Right cardiac atrium (tissue), 5 donors: Measurements from ENCODE around the gene EYA2. TPM values are rescaled to one million over a fixed set of nuclear protein-coding genes. Genes with fewer than 3 reads are reported as not detected.

ENCODE experiments used
- ATAC-seq, 2 donors: fragments of 200-7000 bp; cut with Tn5 transposase; one replicate each; pipeline versions ENCODE4 v1.8.0 to v1.9.1; 2020; ENCODE audit warnings: moderate library complexity in 2 of 2, mild to moderate bottlenecking in 1 of 2
- DNase-seq, 3 donors: peaks; one replicate each; pipeline ENCODE4 v3.0.0-alpha.2; 2020
- H3K27ac ChIP-seq: one replicate; pipeline ENCODE4 v1.5.1; 2013; ENCODE audit warnings: mild to moderate bottlenecking, low read length, control low read depth, moderate library complexity
- H3K27me3 ChIP-seq: one replicate; pipeline ENCODE4 v1.6.1; 2013; ENCODE audit not compliant: control insufficient read depth, insufficient read depth
- H3K4me1 ChIP-seq: one replicate; pipeline ENCODE4 v1.6.1; 2013; ENCODE audit warnings: low read length; ENCODE audit not compliant: control insufficient read depth, insufficient read depth
- H3K4me3 ChIP-seq: one replicate; pipeline ENCODE4 v1.5.1; 2013; ENCODE audit warnings: low read length, control low read depth
- H3K9me3 ChIP-seq: one replicate; pipeline ENCODE4 v1.6.1; 2013; ENCODE audit warnings: low read length; ENCODE audit not compliant: control insufficient read depth
- WGBS: extraction: QIAGEN DNeasy Blood & Tissue Kit; methylation state at CpG from one replicate; pipeline ENCODE4 v1.1.7; 2013; 5-methylcytosine and 5-hydroxymethylcytosine counted together
- intact Hi-C, 4 donors: fragments of 100-400 bp; cut with DNase I; formaldehyde crosslinking; loops; one replicate each; pipeline versions ENCODE4 v1.11.0 to v1.14.0; 2022 to 2023
- polyA plus RNA-seq: library from polyadenylated mRNA; stranded (reverse); fragments of 200-250 nt; gene quantifications from one replicate; pipeline ENCODE4 v1.2.3, GENCODE V29; 2013
- total RNA-seq, 4 donors: library from RNA; stranded (reverse); fragmentation: NEBNext Ultra II Directional; extraction: Animal tissue kit (Norgen Biotek cat#: 25700); gene quantifications; one replicate each; pipeline ENCODE4 v1.2.1, GENCODE V29; 2021
- donor health status: healthy with polysubstance abuse.
- donor health status: DM: no; HTN: yes; CAD: no.
- donor health status: DM: no; HTN: no; CAD: no.
- donor health status: DM: no; HTN: yes; CAD: no; lungs with severe emphysema.
- donor health status: DM: yes; HTN: yes; CAD: no.

The EYA2 gene
- total and polyA plus RNA-seq, 5 donors, result 1.6 to 3.7 (median 3.4) TPM

DNA sequence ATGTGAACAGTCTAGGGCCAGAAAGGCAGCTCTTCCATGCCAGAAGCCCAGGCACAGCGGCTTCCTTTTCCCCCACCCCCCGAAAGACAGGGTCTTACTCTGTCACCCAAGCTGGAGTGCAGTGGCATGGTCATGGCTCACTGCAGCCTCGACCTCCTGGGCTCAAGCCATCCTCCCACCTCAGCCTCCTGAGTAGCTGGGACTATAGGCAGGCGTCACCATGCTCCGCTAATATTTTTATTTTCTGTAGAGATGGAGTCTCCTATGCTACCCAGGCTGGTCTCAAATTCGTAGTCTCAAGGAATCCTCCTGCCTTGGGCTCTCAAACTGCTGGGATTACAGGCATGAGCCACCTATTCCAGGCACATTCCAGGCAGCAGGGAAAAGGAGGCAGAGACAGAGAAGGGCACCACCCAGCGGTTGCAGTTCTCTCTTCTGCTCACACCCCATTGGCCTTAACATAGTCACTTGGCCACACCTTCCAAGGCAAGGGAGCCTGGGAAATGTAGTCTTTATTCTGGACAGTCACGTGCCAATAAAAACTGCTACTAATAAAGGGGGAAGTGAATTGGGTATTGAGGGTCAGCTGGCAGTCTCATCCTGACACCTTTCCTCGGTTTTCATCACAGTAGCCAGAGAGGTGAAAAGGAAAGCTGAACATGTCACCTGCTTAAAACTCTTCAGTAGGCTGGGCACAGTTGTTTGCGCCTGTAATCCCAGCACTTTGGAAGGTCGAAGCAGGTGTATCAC lies 255.9 kb downstream of the EYA2 start:
- DNase-seq (peak; percentile 60 to 80 (median 72)), ATAC-seq (peak; percentile 82 to 95)
- WGBS, result 63% methylated on average over 11 of the region's 11 CpGs
- Histone ChIP-seq H3K27me3 (no peaks in the 10 kb centered on the region), H3K9me3 (no peaks in the 10 kb centered on the region), H3K27ac (no peak overlapping the region), H3K4me3 (no peak overlapping the region), H3K4me1 (no peaks in the 10 kb centered on the region)
- intact Hi-C loops, result loop anchor here in 3 of 4 donors (5.0 to 10.0 kb wide), 3 partner anchors 383 to 398 kb away; no protein-coding TSS in a partner anchor

DNA sequence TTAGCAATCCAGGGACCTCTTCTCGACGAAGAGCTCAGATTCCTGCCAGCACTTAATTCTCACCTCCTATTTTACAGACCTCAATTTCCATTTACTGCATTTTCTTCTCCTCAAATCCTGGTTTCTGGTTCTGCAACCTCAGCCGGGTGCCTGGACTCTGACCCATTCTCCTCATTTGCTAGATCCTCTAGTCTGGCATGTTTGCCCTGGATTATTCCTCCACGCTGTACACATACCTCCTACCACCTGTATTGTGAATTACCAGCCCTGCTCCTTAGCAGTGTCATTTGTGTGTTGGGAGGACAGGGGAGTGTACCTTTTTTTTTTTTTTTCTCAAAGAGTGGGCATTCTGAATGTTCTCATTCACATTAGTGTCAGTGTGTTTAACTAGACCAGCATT lies 257.4 kb downstream of the EYA2 start:
- no peak for DNase-seq
- no peak overlapping the region for H3K4me3 ChIP-seq
- H3K4me1 ChIP-seq, result no peaks in the 10 kb centered on the region
- 72% methylated on average over 4 of the region's 4 CpGs for WGBS
- ATAC-seq, result no peak
- no peaks in the 10 kb centered on the region for H3K27me3 ChIP-seq
- no peaks in the 10 kb centered on the region for H3K9me3 ChIP-seq
- no peak overlapping the region for H3K27ac ChIP-seq
- intact Hi-C loops, result loop anchor here in 3 of 4 donors (5.0 to 10.0 kb wide), 3 partner anchors 385 to 400 kb away; no protein-coding TSS in a partner anchor

GRCh38 chr20:47154089-47154488 lies 259.4 kb downstream of the EYA2 start:
- Histone ChIP-seq H3K27me3 (no peaks in the 10 kb centered on the region), H3K4me3 (no peak overlapping the region), H3K9me3 (no peaks in the 10 kb centered on the region), H3K4me1 (no peaks in the 10 kb centered on the region), H3K27ac (no peak overlapping the region)
- WGBS, result 95% methylated on average over 2 of the region's 2 CpGs
- no peak for ATAC-seq
- intact Hi-C loops, result loop anchor here in 3 of 4 donors (5.0 to 10.0 kb wide), 3 partner anchors 387 to 402 kb away; no protein-coding TSS in a partner anchor
- DNase-seq, result no peak

DNA sequence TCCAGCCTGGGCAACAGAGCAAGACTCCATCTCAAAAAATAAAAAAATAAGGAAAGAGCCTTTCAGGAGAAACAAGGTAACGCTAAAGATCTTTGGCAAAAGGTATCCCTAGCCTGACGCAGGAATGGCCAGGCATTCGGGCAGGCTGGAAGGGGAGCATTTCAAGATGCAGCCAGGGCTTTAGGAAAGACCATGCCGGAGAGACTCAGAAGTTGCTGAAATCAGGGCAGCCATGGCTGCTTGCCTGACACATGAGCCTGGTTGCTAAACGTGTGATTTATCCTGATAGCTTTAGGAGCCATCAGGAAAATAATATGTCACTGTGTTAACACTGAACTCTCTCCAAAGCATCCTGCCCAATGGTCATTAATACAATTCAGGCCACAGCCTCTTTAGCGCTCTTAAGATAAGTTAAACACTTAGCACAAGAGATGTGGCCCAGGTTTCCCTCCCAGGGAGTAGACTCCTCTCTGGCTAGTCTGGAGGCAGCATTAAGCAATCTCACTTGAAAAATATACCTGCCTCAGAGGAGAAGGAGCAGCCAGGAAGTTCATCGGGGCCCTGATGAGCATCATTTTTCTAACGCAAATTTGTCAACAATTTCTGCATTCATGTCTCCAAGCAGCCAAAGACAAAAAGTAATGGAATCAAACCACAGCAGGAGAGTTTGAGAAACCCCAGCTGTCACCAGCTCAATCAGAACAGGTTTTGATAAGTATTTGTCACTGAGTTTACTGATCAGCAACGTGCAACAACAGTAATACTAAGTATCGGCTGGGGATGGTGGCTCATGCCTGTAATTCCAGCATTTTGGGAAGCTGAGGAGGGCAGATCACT lies 261.9 kb downstream of the EYA2 start:
- WGBS, result 55% methylated on average over 10 of the region's 10 CpGs
- H3K4me1 ChIP-seq, result no peaks in the 10 kb centered on the region
- no peaks in the 10 kb centered on the region for H3K9me3 ChIP-seq

DNA sequence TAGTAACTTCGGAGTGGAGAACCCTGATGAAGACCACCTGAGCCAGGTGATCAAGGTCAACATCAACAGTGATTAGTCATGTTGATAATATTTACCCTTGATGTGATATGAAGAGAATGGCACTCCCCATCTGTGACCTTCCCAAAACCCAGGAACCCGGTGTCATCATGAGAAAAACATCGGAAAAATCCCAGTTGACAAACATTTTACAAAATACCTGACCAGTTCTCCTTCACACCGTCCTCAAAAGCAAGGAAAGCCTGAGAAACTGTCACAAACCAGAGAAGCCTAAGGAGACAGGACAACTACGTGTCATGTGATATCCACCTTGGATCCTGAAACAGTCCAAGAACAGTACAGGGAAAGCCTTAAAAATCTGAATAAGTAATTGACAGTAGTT lies 264.5 kb downstream of the EYA2 start:
- H3K9me3 ChIP-seq, result no peaks in the 10 kb centered on the region
- no peaks in the 10 kb centered on the region for H3K27me3 ChIP-seq
- WGBS, result 86% methylated on average over 5 of the region's 5 CpGs
- no peak overlapping the region for H3K4me3 ChIP-seq
- intact Hi-C loops, result loop anchor here in 1 of 4 donors (10.0 kb wide), 1 partner anchor 404 kb away; no protein-coding TSS in a partner anchor
- DNase-seq, result no peak
- H3K4me1 ChIP-seq, result no peaks in the 10 kb centered on the region
- no peak overlapping the region for H3K27ac ChIP-seq
- no peak for ATAC-seq

More for the DNA sequence above, 261.9 kb downstream of the EYA2 start:
- Histone ChIP-seq H3K27me3 (no peaks in the 10 kb centered on the region), H3K4me3 (no peak overlapping the region), H3K27ac (no peak overlapping the region)
- DNase-seq (no peak), ATAC-seq (no peak)
- intact Hi-C loops, result loop anchor here in 1 of 4 donors (10.0 kb wide), 1 partner anchor 402 kb away; no protein-coding TSS in a partner anchor

GRCh38 chr20:47160240-47160639 lies 265.6 kb downstream of the EYA2 start:
- H3K4me3 ChIP-seq, result no peak overlapping the region
- WGBS, result 94% methylated on average over 7 of the region's 7 CpGs
- H3K27me3 ChIP-seq, result no peaks in the 10 kb centered on the region
- H3K9me3 ChIP-seq, result no peaks in the 10 kb centered on the region
- intact Hi-C loops, result no loop called here
- no peaks in the 10 kb centered on the region for H3K4me1 ChIP-seq
- no peak overlapping the region for H3K27ac ChIP-seq
- ATAC-seq, result no peak
- no peak for DNase-seq

DNA sequence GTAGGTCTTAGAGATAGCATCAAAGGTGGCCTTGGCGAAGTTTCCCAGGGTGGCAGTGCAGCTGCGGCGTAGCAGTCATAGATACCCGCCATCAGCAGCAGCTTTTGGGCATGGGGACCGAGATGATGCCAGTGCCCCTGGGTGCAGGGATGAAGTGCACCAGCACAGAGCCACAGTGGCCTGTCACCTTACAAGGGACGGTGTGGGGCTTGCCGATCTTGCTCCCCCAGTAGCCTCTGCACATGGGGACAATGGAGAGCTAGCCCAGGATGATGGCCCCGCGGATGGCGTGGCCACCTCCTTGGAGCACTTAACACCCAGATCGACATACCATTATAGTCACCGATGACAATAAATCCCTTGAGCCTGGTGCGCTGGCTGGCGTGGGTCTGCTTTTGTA lies 266.3 kb downstream of the EYA2 start:
- H3K4me3 ChIP-seq, result no peak overlapping the region
- intact Hi-C loops, result no loop called here
- H3K27ac ChIP-seq, result no peak overlapping the region
- no peaks in the 10 kb centered on the region for H3K27me3 ChIP-seq
- H3K9me3 ChIP-seq, result no peaks in the 10 kb centered on the region
- 88% methylated on average over 14 of the region's 14 CpGs for WGBS
- DNase-seq, result no peak
- no peak for ATAC-seq
- no peaks in the 10 kb centered on the region for H3K4me1 ChIP-seq

- Histone ChIP-seq H3K4me3 (no peak overlapping the region), H3K9me3 (no peaks in the 10 kb centered on the region), H3K4me1 (no peaks in the 10 kb centered on the region), H3K27ac (no peak overlapping the region), H3K27me3 (no peaks in the 10 kb centered on the region)
- ATAC-seq, result no peak
- WGBS, result 88% methylated on average over 10 of the region's 10 CpGs
- DNase-seq, result no peak
- intact Hi-C loops, result no loop called here
Measured at GRCh38 chr20:47161411-47161810, 266.8 kb downstream of the EYA2 start.

GRCh38 chr20:47164140-47164539 lies 269.5 kb downstream of the EYA2 start:
- H3K4me1 ChIP-seq, result no peaks in the 10 kb centered on the region
- WGBS, result 79% methylated on average over 13 of the region's 13 CpGs

DNA sequence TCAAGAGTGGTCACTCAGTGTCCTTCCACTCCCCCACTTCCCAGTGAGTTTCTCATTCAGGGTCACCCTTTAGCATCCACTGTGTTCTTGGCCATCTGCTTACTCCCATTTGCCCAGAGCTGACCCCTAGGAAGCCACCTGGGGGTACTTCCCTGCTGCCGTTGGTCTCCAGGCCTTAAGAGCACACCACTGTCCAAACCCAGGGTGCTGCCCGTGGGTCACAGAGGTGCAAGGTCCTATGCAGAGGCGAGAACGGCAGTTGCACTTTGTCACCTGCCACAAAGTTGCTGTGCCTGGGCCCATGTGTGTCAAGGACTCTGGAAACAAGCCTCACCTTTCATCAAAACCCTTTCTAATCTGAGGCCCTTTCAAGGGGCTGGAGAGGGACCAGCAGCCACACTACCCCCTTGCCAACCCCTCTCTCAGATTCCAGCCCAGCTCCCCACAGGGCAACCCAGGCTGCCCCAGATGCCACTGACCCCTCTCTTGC lies 270.8 kb downstream of the EYA2 start:
- ATAC-seq (no peak), DNase-seq (no peak)
- Histone ChIP-seq H3K27ac (no peak overlapping the region), H3K27me3 (no peaks in the 10 kb centered on the region), H3K9me3 (no peaks in the 10 kb centered on the region), H3K4me1 (no peaks in the 10 kb centered on the region), H3K4me3 (no peak overlapping the region)
- WGBS, result 83% methylated on average over 4 of the region's 4 CpGs
- intact Hi-C loops, result no loop called here

More at GRCh38 chr20:47164140-47164539, 269.5 kb downstream of the EYA2 start:
- intact Hi-C loops, result no loop called here
- no peaks in the 10 kb centered on the region for H3K9me3 ChIP-seq
- no peak overlapping the region for H3K4me3 ChIP-seq
- no peak for DNase-seq
- H3K27ac ChIP-seq, result no peak overlapping the region
- H3K27me3 ChIP-seq, result no peaks in the 10 kb centered on the region
- ATAC-seq, result no peak

GRCh38 chr20:47167846-47168245 lies 273.2 kb downstream of the EYA2 start:
- intact Hi-C loops, result no loop called here
- Histone ChIP-seq H3K4me1 (no peaks in the 10 kb centered on the region), H3K27me3 (no peaks in the 10 kb centered on the region), H3K9me3 (no peaks in the 10 kb centered on the region), H3K4me3 (no peak overlapping the region), H3K27ac (no peak overlapping the region)
- ATAC-seq (no peak), DNase-seq (no peak)
- WGBS, result 86% methylated on average over 9 of the region's 9 CpGs
